Neural progenitor cell (in vitro differentiated cells): Measurements from ENCODE around the gene SLFN13.

Experiments
- CTCF ChIP-seq: fragments of 200-600 bp; sonication (generic); IDR thresholded peaks from 2 replicates; pipeline ENCODE4 v1.5.1; 2017; ENCODE audit warnings: antibody characterized with exemption, mild to moderate bottlenecking
- EZH2 ChIP-seq: fragments of 200-600 bp; sonication (generic); IDR thresholded peaks from 2 replicates; pipeline ENCODE4 v1.6.1; 2017; ENCODE audit warnings: antibody characterized with exemption, mild to moderate bottlenecking, moderate library complexity
- EZH2phosphoT487 ChIP-seq: fragments of 200-600 bp; sonication (generic); IDR thresholded peaks from 2 replicates; pipeline ENCODE4 v1.6.1; 2017; ENCODE audit warnings: antibody characterized with exemption

GRCh38 chr17:35428229-35428628, 20.3 kb downstream of the SLFN13 start:
- TF ChIP-seq CTCF (no peak), EZH2phosphoT487 (no peak), EZH2 (no peak)
